ENCODE results near the gene LIN54. TPM values are rescaled to one million over a fixed set of nuclear protein-coding genes. Genes with fewer than 3 reads are reported as not detected.
"Not testable (repeated sequence)": the region's sequence is repeated elsewhere in the genome, so short reads cannot be mapped to it uniquely, and the experiment has no call there.

Gene LIN54
- total and polyA plus RNA-seq, 12 donors, result 1.4 to 18.2 (median 9.8) TPM

DNA sequence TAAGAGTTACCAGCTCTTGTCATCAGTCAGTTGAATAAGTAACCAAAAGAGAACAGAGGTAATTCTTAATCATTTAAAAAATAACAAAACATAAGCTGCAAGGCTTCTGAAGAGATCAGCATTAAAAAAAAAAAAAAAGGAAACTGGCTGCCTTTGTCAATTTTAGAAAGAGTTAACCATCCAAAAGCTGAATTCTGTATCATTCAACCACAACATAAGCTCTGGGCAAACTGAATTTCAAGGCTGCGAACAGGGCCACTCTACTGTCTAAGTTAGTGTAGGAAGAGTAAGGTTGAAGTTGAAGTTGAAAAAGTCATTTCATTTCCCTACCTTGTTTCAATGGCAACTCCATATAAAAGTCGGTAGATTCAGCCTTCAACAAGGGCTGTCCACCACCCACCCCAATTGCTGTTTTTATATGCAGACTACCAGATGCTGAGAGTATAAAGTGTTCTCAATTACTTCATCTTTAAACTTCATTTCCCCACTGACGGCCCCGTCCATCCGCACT lies 1.1 kb upstream of the LIN54 start:
- Histone ChIP-seq H3K4me3 (peak overlapping the region; percentile 51 to 78 (median 68)), H3K4me1 (replicated peaks in 1 of 2) (peaks cover 4 to 31% of the 10 kb centered on the region in 2 donors), H3K27me3 (no peaks in the 10 kb centered on the region), H3K36me3 (replicated peaks in 1 of 2) (no peaks in the 10 kb centered on the region), H3K9me3 (replicated peaks in 1 of 3) (no peaks in the 10 kb centered on the region), H3K27ac (peak overlapping the region; percentile 46 to 94 (median 84))
- WGBS, 4 donors, result 2 to 8% (median 6%) methylated on average over 5 of the region's 5 CpGs
- TF ChIP-seq, protein P1, sequence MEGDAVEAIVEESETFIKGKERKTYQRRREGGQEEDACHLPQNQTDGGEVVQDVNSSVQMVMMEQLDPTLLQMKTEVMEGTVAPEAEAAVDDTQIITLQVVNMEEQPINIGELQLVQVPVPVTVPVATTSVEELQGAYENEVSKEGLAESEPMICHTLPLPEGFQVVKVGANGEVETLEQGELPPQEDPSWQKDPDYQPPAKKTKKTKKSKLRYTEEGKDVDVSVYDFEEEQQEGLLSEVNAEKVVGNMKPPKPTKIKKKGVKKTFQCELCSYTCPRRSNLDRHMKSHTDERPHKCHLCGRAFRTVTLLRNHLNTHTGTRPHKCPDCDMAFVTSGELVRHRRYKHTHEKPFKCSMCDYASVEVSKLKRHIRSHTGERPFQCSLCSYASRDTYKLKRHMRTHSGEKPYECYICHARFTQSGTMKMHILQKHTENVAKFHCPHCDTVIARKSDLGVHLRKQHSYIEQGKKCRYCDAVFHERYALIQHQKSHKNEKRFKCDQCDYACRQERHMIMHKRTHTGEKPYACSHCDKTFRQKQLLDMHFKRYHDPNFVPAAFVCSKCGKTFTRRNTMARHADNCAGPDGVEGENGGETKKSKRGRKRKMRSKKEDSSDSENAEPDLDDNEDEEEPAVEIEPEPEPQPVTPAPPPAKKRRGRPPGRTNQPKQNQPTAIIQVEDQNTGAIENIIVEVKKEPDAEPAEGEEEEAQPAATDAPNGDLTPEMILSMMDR (IDR thresholded peaks at IDR 0.05), result no peak
- TF ChIP-seq POLR2A (IDR thresholded peaks at IDR 0.05), result no peak
- DNase-seq, result peak in 1 of 7 donors; percentile 8
- intact Hi-C loops (cut with DNase I), result no loop called here

DNA sequence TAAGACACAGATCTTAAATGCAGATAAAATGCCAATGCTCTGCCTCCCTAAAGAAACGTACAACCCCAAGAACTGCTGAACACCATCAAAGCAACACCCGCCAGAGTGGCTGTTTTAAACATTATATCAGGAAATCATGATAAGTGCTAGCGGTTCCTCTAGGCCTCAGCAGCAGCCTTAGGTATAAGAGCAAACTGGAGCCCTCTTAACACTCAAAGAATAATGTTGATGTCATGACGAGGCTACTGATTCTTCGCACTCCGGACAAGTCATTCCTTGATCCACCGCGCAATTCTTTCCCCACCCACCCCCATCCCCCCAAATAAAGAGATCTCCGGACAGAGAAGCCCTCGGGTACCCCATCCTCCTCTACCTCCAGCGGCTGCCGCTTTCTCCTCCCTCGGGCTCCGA lies 507 bp downstream of the LIN54 start:
- WGBS, 4 donors, result 0 to 1% (median 1%) methylated on average over 3 to 14 of the region's 14 CpGs

DNA sequence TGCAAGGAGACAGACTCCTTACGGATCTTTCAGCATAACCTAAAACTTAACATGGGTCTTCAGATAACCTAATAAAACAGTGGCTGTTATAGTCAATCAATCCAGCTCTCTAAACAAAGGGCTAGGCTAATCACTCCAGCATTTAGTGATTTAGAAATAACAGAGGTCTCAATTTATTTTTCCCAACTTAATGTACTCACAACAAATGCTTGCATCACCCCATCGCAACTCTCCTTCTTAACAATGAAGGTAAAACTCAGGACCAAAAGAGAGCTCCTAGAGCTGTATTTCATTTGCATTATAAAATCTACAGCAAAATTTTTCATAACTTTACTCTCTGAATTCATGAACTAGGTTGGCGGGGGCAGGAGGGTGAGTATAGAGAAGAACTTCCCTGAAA lies 1.1 kb downstream of the LIN54 start:
- peak overlapping the region in 1 of 5 donors; percentile 88 for H3K27ac ChIP-seq
- TF ChIP-seq POLR2A (IDR thresholded peaks at IDR 0.05), result no peak
- TF ChIP-seq, protein P1 (IDR thresholded peaks at IDR 0.05), result no peak
- intact Hi-C loops (cut with DNase I), result loop anchor here in 1 of 2 donors (10.0 kb wide), 1 partner anchor 105 kb away; the partner anchor contains the start of gene THAP9
- no peak for DNase-seq
- H3K36me3 ChIP-seq (replicated peaks in 1 of 2), result no peaks in the 10 kb centered on the region
- H3K4me3 ChIP-seq, result peak overlapping the region in 1 of 4 donors; percentile 68
- H3K4me1 ChIP-seq (replicated peaks in 1 of 2), result peaks cover 4 to 31% of the 10 kb centered on the region in 2 donors
- 72 to 81% (median 78%) methylated on average over 3 of the region's 3 CpGs for WGBS, 4 donors
- H3K9me3 ChIP-seq (replicated peaks in 1 of 3), result no peaks in the 10 kb centered on the region
- H3K27me3 ChIP-seq, result no peaks in the 10 kb centered on the region

More for the DNA sequence above, 507 bp downstream of the LIN54 start:
- peak overlapping the region; percentile 66 to 78 (median 71) for H3K4me3 ChIP-seq
- intact Hi-C loops (cut with DNase I), result no loop called here
- peak overlapping the region; percentile 76 to 89 (median 88) for H3K27ac ChIP-seq
- H3K36me3 ChIP-seq (replicated peaks in 1 of 2), result no peaks in the 10 kb centered on the region
- H3K27me3 ChIP-seq, result no peaks in the 10 kb centered on the region
- DNase-seq, result peak in 1 of 7 donors; percentile 8
- no peaks in the 10 kb centered on the region for H3K9me3 ChIP-seq (replicated peaks in 1 of 3)
- no peak for TF ChIP-seq POLR2A (IDR thresholded peaks at IDR 0.05)
- TF ChIP-seq, protein P1 (IDR thresholded peaks at IDR 0.05), result no peak
- H3K4me1 ChIP-seq (replicated peaks in 1 of 2), result peaks cover 4 to 31% of the 10 kb centered on the region in 2 donors

DNA sequence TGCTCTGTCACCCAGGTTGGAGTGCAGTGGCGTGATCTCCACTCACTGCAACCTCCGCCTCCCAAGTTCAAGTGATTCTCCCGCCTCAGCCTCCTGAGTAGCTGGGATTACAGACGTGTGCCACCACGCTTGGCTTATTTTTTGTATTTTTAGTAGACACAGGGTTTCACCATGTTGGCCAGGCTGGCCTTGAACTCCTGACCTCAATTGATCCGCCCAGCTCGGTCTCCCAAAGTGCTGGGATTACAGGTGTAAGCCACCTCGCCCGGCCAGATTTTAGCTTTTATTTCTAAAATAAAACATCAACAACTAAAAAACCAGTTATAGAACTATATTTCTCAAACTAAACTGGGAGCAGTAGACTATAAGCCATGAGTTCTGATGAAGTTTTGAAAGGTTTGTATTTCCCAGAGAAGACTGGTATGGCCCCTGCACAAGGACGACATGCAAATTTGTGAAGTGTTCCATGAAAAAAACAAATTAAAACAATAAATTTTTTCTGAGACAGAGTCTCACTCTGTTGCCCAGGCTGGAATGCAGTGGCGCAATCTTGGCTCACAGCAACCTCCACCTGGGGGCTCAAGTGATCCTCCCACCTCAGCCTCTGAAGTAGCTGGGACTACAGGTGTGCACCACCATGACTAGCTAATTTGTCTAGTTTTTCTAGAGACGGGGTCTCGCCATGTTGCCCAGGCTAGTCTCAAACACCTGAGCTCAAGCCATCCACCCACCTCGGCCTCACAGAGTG lies 7.4 kb downstream of the LIN54 start:
- not testable (repeated sequence) for H3K9me3 ChIP-seq (replicated peaks in 1 of 3); H3K27me3 ChIP-seq; H3K36me3 ChIP-seq (replicated peaks in 1 of 2); DNase-seq; H3K27ac ChIP-seq; H3K4me3 ChIP-seq; H3K4me1 ChIP-seq (replicated peaks in 1 of 2)
- WGBS, 4 donors, result 83 to 94% (median 93%) methylated on average over 14 of the region's 14 CpGs
- intact Hi-C loops (cut with DNase I), result loop anchor here in 1 of 2 donors (10.0 kb wide), 1 partner anchor 98 kb away; the partner anchor contains the start of gene THAP9
